Measurements from ENCODE around the gene MYT1. TPM values are rescaled to one million over a fixed set of nuclear protein-coding genes. Genes with fewer than 3 reads are reported as not detected.

The MYT1 gene
- total RNA-seq, 1 experiment from 2014 or later, result 7.1 TPM

DNA sequence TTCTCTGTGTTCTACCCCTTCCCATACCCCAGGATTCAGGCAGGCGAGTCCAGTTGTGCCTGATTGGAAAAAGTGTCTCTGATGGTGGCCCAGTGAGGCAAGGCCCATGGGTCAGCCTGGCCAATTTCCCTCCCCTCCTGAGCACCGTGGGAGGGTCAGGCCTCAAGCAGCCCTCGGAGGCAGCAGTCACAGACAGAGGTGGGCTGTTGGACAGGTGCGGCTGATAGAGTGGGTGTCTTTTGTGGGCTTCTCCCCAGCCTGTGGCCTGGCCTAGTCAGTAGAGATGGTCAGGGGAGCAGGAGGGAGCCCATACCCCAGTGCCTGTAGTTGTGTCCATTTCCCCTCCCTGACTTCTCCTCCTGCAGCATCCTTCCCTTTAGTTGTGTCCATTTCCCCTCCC is 8.9 kb downstream of the MYT1 start:
- Histone ChIP-seq H3K9me2 (ENCODE audit: insufficient read depth) (no peaks in the 10 kb centered on the region), H3K27me3 (ENCODE audit: insufficient read depth, low read length) (no peaks in the 10 kb centered on the region; the same call in 1 of the 2 replicates), H3K79me2 (ENCODE audit: insufficient read depth, low read length) (no peaks in the 10 kb centered on the region), H2AFZ (ENCODE audit: low read depth, low read length, poor library complexity, severe bottlenecking) (no peak overlapping the region), H3K9me3 (ENCODE audit: control insufficient read depth in 1 of 2, insufficient read depth in 1 of 2, low read depth in 1 of 2, low read length in 2 of 2) (no peaks in the 10 kb centered on the region), H3K36me3 (ENCODE audit: control insufficient read depth in 1 of 2, insufficient read depth in 2 of 2, low read length in 2 of 2) (no peaks in the 10 kb centered on the region), H3K4me2 (ENCODE audit: low read length) (no peak overlapping the region), H4K20me1 (ENCODE audit: insufficient read depth) (no peaks in the 10 kb centered on the region), H3K4me1 (ENCODE audit: control insufficient read depth in 1 of 2, insufficient read depth in 2 of 2, low read length in 2 of 2) (no peaks in the 10 kb centered on the region), H3K9ac (ENCODE audit: low read length) (no peak overlapping the region), H3K27ac (ENCODE audit: low read depth, low read length) (no peak overlapping the region), H3K4me3 (replicated peaks in 1 of 2; ENCODE audit: low read depth in 1 of 2, low read length in 2 of 2) (no peak overlapping the region)
- intact Hi-C loops (cut with micrococcal nuclease), result no loop called here
- TF ChIP-seq ZNF274 (IDR thresholded peaks at IDR 0.05; ENCODE audit: low read depth, low read length) (no peak), YY1 (IDR thresholded peaks at IDR 0.05; ENCODE audit: extremely low read depth, insufficient replicate concordance, low read depth, low read length) (no peak), JUND (IDR thresholded peaks at IDR 0.05) (no peak), ZFX (IDR thresholded peaks at IDR 0.05) (no peak), EZH2 (IDR thresholded peaks at IDR 0.05) (no peak), SRF (IDR thresholded peaks at IDR 0.05; ENCODE audit: low read depth) (no peak), ELF1 (IDR thresholded peaks at IDR 0.05; ENCODE audit: borderline replicate concordance, low read depth) (no peak), TCF7L2 (IDR thresholded peaks at IDR 0.05; ENCODE audit: borderline replicate concordance, extremely low read depth, insufficient read depth, insufficient read length) (no peak), CEBPB (IDR thresholded peaks at IDR 0.05; ENCODE audit: low read depth) (no peak), POLR2A (IDR thresholded peaks at IDR 0.05; ENCODE audit: borderline replicate concordance, extremely low read depth, insufficient read depth, insufficient read length) (no peak), POLR2AphosphoS5 (IDR thresholded peaks at IDR 0.05; ENCODE audit: low read depth, low read length) (no peak), FOSL1 (IDR thresholded peaks at IDR 0.05; ENCODE audit: low read depth) (no peak), SP1 (IDR thresholded peaks at IDR 0.05; ENCODE audit: low read depth) (no peak)
- TF ChIP-seq, protein P1, sequence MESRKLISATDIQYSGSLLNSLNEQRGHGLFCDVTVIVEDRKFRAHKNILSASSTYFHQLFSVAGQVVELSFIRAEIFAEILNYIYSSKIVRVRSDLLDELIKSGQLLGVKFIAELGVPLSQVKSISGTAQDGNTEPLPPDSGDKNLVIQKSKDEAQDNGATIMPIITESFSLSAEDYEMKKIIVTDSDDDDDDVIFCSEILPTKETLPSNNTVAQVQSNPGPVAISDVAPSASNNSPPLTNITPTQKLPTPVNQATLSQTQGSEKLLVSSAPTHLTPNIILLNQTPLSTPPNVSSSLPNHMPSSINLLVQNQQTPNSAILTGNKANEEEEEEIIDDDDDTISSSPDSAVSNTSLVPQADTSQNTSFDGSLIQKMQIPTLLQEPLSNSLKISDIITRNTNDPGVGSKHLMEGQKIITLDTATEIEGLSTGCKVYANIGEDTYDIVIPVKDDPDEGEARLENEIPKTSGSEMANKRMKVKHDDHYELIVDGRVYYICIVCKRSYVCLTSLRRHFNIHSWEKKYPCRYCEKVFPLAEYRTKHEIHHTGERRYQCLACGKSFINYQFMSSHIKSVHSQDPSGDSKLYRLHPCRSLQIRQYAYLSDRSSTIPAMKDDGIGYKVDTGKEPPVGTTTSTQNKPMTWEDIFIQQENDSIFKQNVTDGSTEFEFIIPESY (IDR thresholded peaks at IDR 0.05; ENCODE audit: extremely low read depth, insufficient replicate concordance, low read length), result no peak
- TF ChIP-seq, protein P2, sequence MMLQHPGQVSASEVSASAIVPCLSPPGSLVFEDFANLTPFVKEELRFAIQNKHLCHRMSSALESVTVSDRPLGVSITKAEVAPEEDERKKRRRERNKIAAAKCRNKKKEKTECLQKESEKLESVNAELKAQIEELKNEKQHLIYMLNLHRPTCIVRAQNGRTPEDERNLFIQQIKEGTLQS (IDR thresholded peaks at IDR 0.05), result no peak
- TF ChIP-seq, protein P3, sequence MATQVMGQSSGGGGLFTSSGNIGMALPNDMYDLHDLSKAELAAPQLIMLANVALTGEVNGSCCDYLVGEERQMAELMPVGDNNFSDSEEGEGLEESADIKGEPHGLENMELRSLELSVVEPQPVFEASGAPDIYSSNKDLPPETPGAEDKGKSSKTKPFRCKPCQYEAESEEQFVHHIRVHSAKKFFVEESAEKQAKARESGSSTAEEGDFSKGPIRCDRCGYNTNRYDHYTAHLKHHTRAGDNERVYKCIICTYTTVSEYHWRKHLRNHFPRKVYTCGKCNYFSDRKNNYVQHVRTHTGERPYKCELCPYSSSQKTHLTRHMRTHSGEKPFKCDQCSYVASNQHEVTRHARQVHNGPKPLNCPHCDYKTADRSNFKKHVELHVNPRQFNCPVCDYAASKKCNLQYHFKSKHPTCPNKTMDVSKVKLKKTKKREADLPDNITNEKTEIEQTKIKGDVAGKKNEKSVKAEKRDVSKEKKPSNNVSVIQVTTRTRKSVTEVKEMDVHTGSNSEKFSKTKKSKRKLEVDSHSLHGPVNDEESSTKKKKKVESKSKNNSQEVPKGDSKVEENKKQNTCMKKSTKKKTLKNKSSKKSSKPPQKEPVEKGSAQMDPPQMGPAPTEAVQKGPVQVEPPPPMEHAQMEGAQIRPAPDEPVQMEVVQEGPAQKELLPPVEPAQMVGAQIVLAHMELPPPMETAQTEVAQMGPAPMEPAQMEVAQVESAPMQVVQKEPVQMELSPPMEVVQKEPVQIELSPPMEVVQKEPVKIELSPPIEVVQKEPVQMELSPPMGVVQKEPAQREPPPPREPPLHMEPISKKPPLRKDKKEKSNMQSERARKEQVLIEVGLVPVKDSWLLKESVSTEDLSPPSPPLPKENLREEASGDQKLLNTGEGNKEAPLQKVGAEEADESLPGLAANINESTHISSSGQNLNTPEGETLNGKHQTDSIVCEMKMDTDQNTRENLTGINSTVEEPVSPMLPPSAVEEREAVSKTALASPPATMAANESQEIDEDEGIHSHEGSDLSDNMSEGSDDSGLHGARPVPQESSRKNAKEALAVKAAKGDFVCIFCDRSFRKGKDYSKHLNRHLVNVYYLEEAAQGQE (IDR thresholded peaks at IDR 0.05; ENCODE audit: low read depth), result no peak
- DNase-seq (ENCODE audit: low read depth, low spot score) (no peak), ATAC-seq (no peak)
- ChIA-PET CTCF (no interaction called here), RAD21 (ENCODE audit: low non-redundant PET in 1 of 2, low total read pairs in 2 of 2, uncharacterized antibody in 2 of 2, unreplicated experiment in 2 of 2) (no interaction called here), POLR2A (no interaction called here)
- no TSS peak for BruUV-seq (replicated peaks)

All from HCT116 (cell line).